Measurements from ENCODE around the gene DNASE1.

Gene DNASE1

DNA sequence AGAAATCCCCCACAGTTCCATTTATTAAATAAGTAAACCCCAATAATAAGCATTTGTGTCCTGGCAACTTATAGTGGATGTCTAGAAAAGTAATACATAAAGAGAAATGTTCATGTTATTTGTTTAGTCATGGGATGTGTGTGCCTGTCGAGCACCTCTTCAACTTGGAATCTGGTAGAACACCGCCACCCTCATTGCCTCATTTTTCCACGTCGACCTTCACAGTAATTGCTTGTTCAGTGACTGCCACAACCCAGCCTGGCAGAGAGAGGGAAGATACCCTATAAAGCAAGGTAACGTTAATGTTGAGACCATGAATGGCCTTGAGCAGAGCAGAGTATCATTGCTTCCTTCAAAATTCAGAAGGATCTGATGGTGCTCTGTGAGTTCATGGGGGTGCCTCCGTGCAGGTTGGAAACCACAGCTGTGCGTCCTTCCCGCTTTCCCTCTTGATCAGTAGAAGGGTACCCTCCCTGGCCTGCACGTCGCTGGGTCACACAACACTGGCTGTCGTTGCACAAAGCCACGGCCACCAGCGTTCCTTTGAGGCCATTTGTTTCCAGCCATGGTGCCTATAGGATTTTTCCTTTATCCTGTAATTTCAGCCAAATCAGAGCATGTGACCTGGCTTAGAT is 3.7 kb upstream of the DNASE1 start:
- no peak overlapping the region for H2AFZ ChIP-seq (ENCODE audit: insufficient read depth, low read length, poor library complexity)
- H2BK120ac ChIP-seq (ENCODE audit: insufficient read depth, low read length, poor library complexity), result no peak overlapping the region
- H4K12ac ChIP-seq (ENCODE audit: low read depth, low read length), result no peak overlapping the region
- H2BK12ac ChIP-seq (ENCODE audit: low read length), result no peak overlapping the region
- no peaks in the 10 kb centered on the region for H3K79me1 ChIP-seq (ENCODE audit: low read length)
- H3K27me3 ChIP-seq (ENCODE audit: insufficient read depth, low read length), result no peaks in the 10 kb centered on the region
- H2BK5ac ChIP-seq (ENCODE audit: low read depth, low read length, poor library complexity), result no peak overlapping the region
- H3K18ac ChIP-seq (ENCODE audit: low read length), result no peak overlapping the region
- H3K4me1 ChIP-seq (ENCODE audit: control insufficient read depth in 1 of 2, insufficient read depth in 2 of 2, low read length in 2 of 2), result peaks cover 2 to 11% of the 10 kb centered on the region in 2 experiments
- H3K14ac ChIP-seq (ENCODE audit: low read length), result no peak overlapping the region
- H4K8ac ChIP-seq (ENCODE audit: low read depth, low read length), result no peak overlapping the region
- peaks cover 23 to 27% of the 10 kb centered on the region in 2 experiments for H3K36me3 ChIP-seq (ENCODE audit: control insufficient read depth in 1 of 2, insufficient read depth in 2 of 2, low read length in 2 of 2)
- no peak overlapping the region for H4K91ac ChIP-seq (ENCODE audit: low read depth, low read length)
- H3K79me2 ChIP-seq (ENCODE audit: control insufficient read depth, insufficient read depth, low read length, poor library complexity), result no peaks in the 10 kb centered on the region
- H3K4me2 ChIP-seq (ENCODE audit: low read length), result no peak overlapping the region
- WGBS (ENCODE audit: extremely low coverage, insufficient coverage, insufficient read length), result no CpG with 5 or more reads among the region's 13 CpGs
- no peak overlapping the region for H2AK5ac ChIP-seq (ENCODE audit: low read length)
- no peak overlapping the region for H3K23ac ChIP-seq (ENCODE audit: low read length)
- no peak overlapping the region for H3K27ac ChIP-seq (ENCODE audit: low read depth, low read length)
- no peaks in the 10 kb centered on the region for H3K9me3 ChIP-seq (ENCODE audit: insufficient read depth, low read depth, low read length)
- H3K9ac ChIP-seq (ENCODE audit: low read length), result no peak overlapping the region
- no peak overlapping the region for H3K4me3 ChIP-seq (ENCODE audit: low read depth, low read length)
- H3K4ac ChIP-seq (ENCODE audit: low read depth, low read length), result no peak overlapping the region
- DNase-seq, result no peak

DNA sequence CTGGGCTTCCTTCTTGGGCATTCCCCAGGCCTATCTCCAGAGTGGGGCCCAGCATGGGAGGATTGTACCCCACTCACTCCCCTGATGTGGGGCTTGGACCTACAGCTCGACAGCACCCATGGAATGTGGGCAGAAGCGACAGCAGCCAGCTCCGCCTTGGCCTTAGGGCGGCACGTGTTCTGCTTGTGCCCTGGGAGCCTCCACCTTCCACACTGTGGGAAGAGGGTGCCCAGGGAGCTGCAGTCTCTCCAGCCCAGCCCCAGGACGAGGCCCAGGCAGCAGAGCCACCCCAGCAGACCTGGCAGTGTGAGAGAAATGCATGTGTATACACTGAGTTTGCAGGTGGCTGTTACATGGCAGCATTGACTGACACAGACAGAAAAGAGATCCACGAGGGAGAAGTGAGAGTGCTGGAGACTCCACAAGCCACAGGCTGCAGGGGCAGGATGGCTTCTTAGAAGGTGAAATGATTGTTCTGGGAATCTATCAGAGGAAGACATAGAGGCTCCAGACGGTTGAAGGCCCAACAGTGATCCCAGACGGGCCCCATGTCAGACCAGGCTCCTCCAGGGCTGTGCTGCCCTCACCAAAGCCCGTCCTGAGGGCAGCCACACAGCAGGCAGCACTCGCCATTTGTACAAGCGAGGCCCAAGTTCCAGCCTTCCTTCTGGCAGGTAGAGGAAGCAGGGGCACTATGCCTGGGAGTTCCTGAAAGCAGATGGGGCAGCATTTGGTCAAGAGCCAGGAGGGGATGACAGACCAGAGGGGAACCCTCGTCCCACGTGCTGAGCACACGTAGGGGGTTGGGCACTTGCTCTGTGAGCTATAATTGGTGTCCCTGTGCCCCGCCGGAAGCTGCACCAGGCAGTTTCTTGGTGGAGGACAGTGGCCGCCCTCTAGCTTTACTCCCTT is 2.8 kb upstream of the DNASE1 start:
- Histone ChIP-seq H3K36me3 (ENCODE audit: control insufficient read depth in 1 of 2, insufficient read depth in 2 of 2, low read length in 2 of 2) (peaks cover 31 to 35% of the 10 kb centered on the region in 2 experiments), H3K79me2 (ENCODE audit: control insufficient read depth, insufficient read depth, low read length, poor library complexity) (no peaks in the 10 kb centered on the region), H4K12ac (ENCODE audit: low read depth, low read length) (no peak overlapping the region), H3K27ac (ENCODE audit: low read depth, low read length) (no peak overlapping the region), H3K27me3 (ENCODE audit: insufficient read depth, low read length) (no peaks in the 10 kb centered on the region), H3K79me1 (ENCODE audit: low read length) (no peaks in the 10 kb centered on the region), H3K18ac (ENCODE audit: low read length) (no peak overlapping the region), H2BK120ac (ENCODE audit: insufficient read depth, low read length, poor library complexity) (no peak overlapping the region), H3K9me3 (ENCODE audit: insufficient read depth, low read depth, low read length) (no peaks in the 10 kb centered on the region), H2AFZ (ENCODE audit: insufficient read depth, low read length, poor library complexity) (no peak overlapping the region), H4K8ac (ENCODE audit: low read depth, low read length) (no peak overlapping the region), H3K4me1 (ENCODE audit: control insufficient read depth in 1 of 2, insufficient read depth in 2 of 2, low read length in 2 of 2) (peaks cover 2 to 6% of the 10 kb centered on the region in 2 experiments), H4K91ac (ENCODE audit: low read depth, low read length) (no peak overlapping the region), H2AK5ac (ENCODE audit: low read length) (no peak overlapping the region), H3K4me3 (ENCODE audit: low read depth, low read length) (no peak overlapping the region), H3K9ac (ENCODE audit: low read length) (no peak overlapping the region), H2BK12ac (ENCODE audit: low read length) (no peak overlapping the region), H3K23ac (ENCODE audit: low read length) (no peak overlapping the region), H3K4ac (ENCODE audit: low read depth, low read length) (no peak overlapping the region), H3K14ac (ENCODE audit: low read length) (no peak overlapping the region), H2BK5ac (ENCODE audit: low read depth, low read length, poor library complexity) (no peak overlapping the region), H3K4me2 (ENCODE audit: low read length) (no peak overlapping the region)
- no peak for DNase-seq
- no CpG with 5 or more reads among the region's 18 CpGs for WGBS (ENCODE audit: extremely low coverage, insufficient coverage, insufficient read length)

DNA sequence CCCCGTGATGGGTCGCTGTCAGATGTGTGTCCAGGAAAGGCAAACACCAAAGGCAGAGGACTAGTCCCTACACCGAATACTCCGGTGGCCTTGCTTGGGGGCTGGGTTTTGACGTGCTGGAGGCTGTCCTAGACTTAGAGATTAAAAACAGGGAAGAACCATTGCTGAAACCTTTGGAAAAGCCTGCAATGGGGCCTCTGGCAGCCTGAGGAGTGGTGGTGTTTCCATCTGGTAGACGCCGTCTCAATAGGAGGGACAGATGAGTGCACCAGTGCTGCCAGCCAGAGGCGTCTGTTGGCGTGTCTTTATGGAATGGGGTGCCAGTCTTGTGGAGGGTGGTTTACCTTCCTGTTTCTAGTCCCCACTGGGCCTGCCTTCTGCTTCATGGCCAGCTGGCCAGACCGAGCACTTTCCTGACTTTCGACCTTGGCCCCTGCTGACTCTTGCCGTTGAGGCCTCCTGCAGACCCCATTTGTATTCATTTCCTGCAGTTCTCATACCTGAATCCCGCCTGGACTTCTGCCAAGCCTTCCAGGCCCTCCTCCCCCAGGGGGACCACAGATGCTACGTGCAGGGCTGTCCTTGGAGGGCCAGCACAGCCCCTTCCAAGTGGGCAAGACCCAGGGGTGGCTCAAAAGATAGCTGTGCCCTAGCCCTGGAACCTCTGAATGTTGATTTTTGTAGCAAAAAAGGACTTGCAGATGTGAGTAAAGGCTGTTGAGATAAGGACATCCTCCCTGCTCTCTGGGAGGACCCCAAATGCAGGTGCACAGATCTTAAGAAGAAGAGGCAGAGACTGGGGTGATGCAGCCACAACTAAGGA is 1.9 kb upstream of the DNASE1 start:
- no peaks in the 10 kb centered on the region for H3K27me3 ChIP-seq (ENCODE audit: insufficient read depth, low read length)
- H3K14ac ChIP-seq (ENCODE audit: low read length), result no peak overlapping the region
- no peak overlapping the region for H3K27ac ChIP-seq (ENCODE audit: low read depth, low read length)
- DNase-seq, result no peak
- no peaks in the 10 kb centered on the region for H3K79me1 ChIP-seq (ENCODE audit: low read length)
- H3K4ac ChIP-seq (ENCODE audit: low read depth, low read length), result no peak overlapping the region
- no peak overlapping the region for H4K8ac ChIP-seq (ENCODE audit: low read depth, low read length)
- no peak overlapping the region for H2BK120ac ChIP-seq (ENCODE audit: insufficient read depth, low read length, poor library complexity)
- H4K12ac ChIP-seq (ENCODE audit: low read depth, low read length), result no peak overlapping the region
- no peak overlapping the region for H3K4me2 ChIP-seq (ENCODE audit: low read length)
- no peak overlapping the region for H2BK5ac ChIP-seq (ENCODE audit: low read depth, low read length, poor library complexity)
- H3K23ac ChIP-seq (ENCODE audit: low read length), result no peak overlapping the region
- H2AK5ac ChIP-seq (ENCODE audit: low read length), result no peak overlapping the region
- H3K9ac ChIP-seq (ENCODE audit: low read length), result no peak overlapping the region
- H3K4me3 ChIP-seq (ENCODE audit: low read depth, low read length), result no peak overlapping the region
- H3K9me3 ChIP-seq (ENCODE audit: insufficient read depth, low read depth, low read length), result no peaks in the 10 kb centered on the region
- peaks cover 2 to 8% of the 10 kb centered on the region in 2 experiments for H3K4me1 ChIP-seq (ENCODE audit: control insufficient read depth in 1 of 2, insufficient read depth in 2 of 2, low read length in 2 of 2)
- H4K91ac ChIP-seq (ENCODE audit: low read depth, low read length), result no peak overlapping the region
- H2AFZ ChIP-seq (ENCODE audit: insufficient read depth, low read length, poor library complexity), result no peak overlapping the region
- peaks cover 40 to 44% of the 10 kb centered on the region in 2 experiments for H3K36me3 ChIP-seq (ENCODE audit: control insufficient read depth in 1 of 2, insufficient read depth in 2 of 2, low read length in 2 of 2)
- H2BK12ac ChIP-seq (ENCODE audit: low read length), result no peak overlapping the region
- H3K18ac ChIP-seq (ENCODE audit: low read length), result no peak overlapping the region
- no CpG with 5 or more reads among the region's 14 CpGs for WGBS (ENCODE audit: extremely low coverage, insufficient coverage, insufficient read length)
- H3K79me2 ChIP-seq (ENCODE audit: control insufficient read depth, insufficient read depth, low read length, poor library complexity), result no peaks in the 10 kb centered on the region

DNA sequence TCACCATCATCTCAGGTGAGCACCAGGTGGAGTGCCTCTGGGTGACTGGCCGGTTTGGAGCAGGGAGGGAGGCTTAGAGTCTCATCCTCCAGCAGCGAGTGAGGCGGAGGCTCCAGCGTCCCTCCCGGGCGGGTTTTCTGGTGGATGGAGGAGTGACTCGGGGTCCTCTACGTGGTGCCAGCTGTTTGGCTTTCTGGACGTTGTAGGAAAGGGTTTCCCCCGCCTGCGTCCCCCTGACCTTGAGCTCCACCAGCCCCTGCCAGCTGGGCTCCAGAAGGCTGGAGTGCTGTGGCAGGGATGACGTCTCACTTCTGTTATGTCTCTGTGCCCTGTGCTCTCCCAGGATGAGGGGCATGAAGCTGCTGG is 522 bp downstream of the DNASE1 start:
- Histone ChIP-seq H3K79me1 (ENCODE audit: low read length) (no peaks in the 10 kb centered on the region), H4K12ac (ENCODE audit: low read depth, low read length) (no peak overlapping the region), H3K27me3 (ENCODE audit: insufficient read depth, low read length) (no peaks in the 10 kb centered on the region), H2BK12ac (ENCODE audit: low read length) (no peak overlapping the region), H3K27ac (ENCODE audit: low read depth, low read length) (no peak overlapping the region), H3K18ac (ENCODE audit: low read length) (no peak overlapping the region), H2AK5ac (ENCODE audit: low read length) (no peak overlapping the region), H3K9me3 (ENCODE audit: insufficient read depth, low read depth, low read length) (no peaks in the 10 kb centered on the region), H2BK120ac (ENCODE audit: insufficient read depth, low read length, poor library complexity) (no peak overlapping the region), H2BK5ac (ENCODE audit: low read depth, low read length, poor library complexity) (no peak overlapping the region), H3K9ac (ENCODE audit: low read length) (no peak overlapping the region), H2AFZ (ENCODE audit: insufficient read depth, low read length, poor library complexity) (no peak overlapping the region), H3K79me2 (ENCODE audit: control insufficient read depth, insufficient read depth, low read length, poor library complexity) (no peaks in the 10 kb centered on the region), H3K4me3 (ENCODE audit: low read depth, low read length) (no peak overlapping the region), H3K14ac (ENCODE audit: low read length) (no peak overlapping the region), H3K23ac (ENCODE audit: low read length) (no peak overlapping the region), H4K8ac (ENCODE audit: low read depth, low read length) (no peak overlapping the region), H3K4me1 (ENCODE audit: control insufficient read depth in 1 of 2, insufficient read depth in 2 of 2, low read length in 2 of 2) (peaks cover 2 to 8% of the 10 kb centered on the region in 2 experiments), H4K91ac (ENCODE audit: low read depth, low read length) (no peak overlapping the region), H3K4ac (ENCODE audit: low read depth, low read length) (no peak overlapping the region), H3K36me3 (ENCODE audit: control insufficient read depth in 1 of 2, insufficient read depth in 2 of 2, low read length in 2 of 2) (peaks cover 52 to 54% of the 10 kb centered on the region in 2 experiments), H3K4me2 (ENCODE audit: low read length) (no peak overlapping the region)
- no CpG with 5 or more reads among the region's 12 CpGs for WGBS (ENCODE audit: extremely low coverage, insufficient coverage, insufficient read length)
- DNase-seq, result no peak

All from trophoblast cell (in vitro differentiated cells and primary cell).